ENCODE results near the gene FRMD4A. TPM values are rescaled to one million over a fixed set of nuclear protein-coding genes. Genes with fewer than 3 reads are reported as not detected.

The FRMD4A gene
- under 1 TPM in 1 of 2 experiments, not detected in 1; 0.31 TPM for total RNA-seq
- under 1 TPM in 2 of 3 donors, not detected in 1; 0.02 to 0.80 TPM for polyA plus RNA-seq
- total RNA-seq: 0.21 to 2.0 (median 0.94) reads per million in 6 experiments

DNA sequence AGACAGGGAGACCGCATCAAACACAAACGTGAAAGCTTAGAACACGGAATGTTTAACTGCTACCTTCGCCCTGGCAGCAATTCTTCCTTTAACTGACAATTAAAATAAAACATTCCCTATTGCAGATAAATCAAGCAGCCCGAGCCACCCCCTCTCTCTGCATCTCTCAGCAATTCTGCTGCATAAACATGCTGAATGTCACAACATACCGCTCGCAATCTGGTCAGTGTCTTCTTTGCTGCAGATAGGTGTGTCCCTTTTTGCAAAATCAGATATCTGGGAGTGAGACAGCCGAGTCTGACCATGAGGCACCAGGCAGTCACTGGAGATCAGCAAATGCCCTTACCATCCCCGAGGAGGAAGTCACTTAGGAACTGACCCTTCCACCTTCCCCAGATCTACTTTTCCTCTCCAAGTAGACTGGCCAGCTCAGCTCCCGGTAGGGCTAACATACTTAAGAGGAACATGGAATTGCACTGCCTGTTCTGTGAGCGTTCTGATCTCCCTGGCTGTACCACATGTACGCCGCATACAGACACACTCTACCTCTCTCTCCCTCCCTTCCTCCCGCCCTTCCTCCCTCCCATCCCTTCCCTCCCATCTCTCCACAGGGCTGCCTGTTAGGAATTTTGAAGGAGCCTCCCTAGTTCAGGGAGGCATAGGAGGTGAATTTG, at the start of gene FRMD4A:
Gene FRMD4A (minus strand): TSS at position 537 of the 674 bp plus-strand sequence.
- Mint-ChIP-seq H3K27me3 (peaks cover 20 to 61% (median 27%) of the 10 kb centered on the region in 5 donors), H3K4me3 (no peak within 1 kb of the TSS), H3K36me3 (no peaks in the 10 kb centered on the region), H3K9me3 (no peaks in the 10 kb centered on the region), H3K27ac (no peak within 1 kb of the TSS), H3K4me1 (peaks cover 0 to 6% (median 0%) of the 10 kb centered on the region in 4 donors)
- DNase-seq: no peak
- POLR2A ChIA-PET: interaction anchor here (0.8 kb wide), 1 partner anchor 45 kb away, joined by 4 read pairs; no protein-coding TSS in a partner anchor
- no peak for ATAC-seq

DNA sequence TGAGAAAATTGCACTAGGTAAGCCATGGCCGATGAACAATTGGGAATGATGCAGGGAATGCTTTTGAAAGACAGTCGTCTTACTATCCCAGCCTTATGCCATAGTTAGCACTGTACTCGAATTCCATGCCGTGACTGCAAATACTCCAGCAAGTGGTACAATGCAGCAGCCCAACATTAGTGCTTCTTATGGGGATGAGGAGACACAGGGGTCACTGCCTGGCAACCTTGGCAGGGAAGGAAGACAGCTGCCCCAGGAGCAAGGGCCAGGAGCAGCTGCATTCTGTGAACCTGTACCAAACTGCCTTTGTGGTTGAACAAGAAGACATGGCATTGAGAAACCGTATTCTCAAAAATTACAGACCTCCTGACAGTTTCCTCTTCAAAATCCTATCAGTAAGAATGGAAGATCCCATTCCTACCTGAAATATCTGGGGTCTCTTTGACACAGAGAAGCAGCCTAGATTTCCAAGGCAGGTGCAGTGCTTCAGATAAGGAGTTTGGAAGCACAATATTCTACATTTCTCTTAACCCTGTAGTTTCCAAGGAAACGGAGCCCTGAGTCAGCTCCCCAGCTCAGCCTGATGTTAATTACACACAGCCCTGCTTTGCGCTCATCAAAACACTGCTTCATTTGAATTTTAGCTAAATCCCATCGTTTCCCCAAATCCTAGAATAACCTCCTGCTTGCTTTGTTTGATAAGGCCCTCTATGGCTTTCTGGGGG, 49.0 kb upstream of the FRMD4A start:
- POLR2A ChIA-PET: no interaction called here
- peak overlapping the region in 1 of 10 donors; percentile 54 for H3K27ac Mint-ChIP-seq

DNA sequence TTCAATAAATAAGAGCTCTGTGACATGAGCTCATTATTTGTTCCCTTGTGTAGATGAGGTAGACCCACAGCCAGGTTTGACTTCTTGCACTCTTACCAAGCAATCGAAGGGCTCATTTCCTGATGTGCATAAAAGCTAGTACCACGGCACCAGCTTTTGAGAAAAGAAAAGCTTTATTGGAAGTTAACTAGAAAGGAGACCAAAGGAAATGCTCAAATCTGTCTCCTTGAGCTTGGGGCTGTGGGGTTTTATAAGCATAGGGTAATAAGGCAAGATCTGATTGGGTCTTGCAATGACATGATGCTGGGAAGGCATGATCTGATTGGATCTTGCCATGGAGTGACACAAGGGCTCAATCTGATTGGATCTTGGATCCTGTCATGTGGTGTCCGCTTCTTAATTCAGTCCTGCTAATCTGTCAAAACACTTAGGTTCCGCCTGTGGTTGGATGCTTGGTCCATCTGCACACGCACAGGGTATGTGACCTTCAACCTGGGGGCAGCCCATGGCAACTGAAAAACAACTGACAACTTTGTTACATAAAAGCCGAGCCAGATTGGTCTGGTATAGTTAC, 47.8 kb upstream of the FRMD4A start:
- Mint-ChIP-seq H3K9me3 (no peaks in the 10 kb centered on the region), H3K4me1 (peaks cover 16 to 24% (median 20%) of the 10 kb centered on the region in 4 donors), H3K36me3 (no peaks in the 10 kb centered on the region), H3K27me3 (peaks cover 0 to 19% (median 0%) of the 10 kb centered on the region in 5 donors), H3K27ac (peak overlapping the region in 1 of 10 donors; percentile 65), H3K4me3 (no peak overlapping the region)
- DNase-seq (no peak), ATAC-seq (no peak)
- POLR2A ChIA-PET: no interaction called here

More for the DNA sequence above, 49.0 kb upstream of the FRMD4A start:
- H3K9me3 Mint-ChIP-seq: no peaks in the 10 kb centered on the region
- no peak overlapping the region for H3K4me3 Mint-ChIP-seq
- H3K27me3 Mint-ChIP-seq: peaks cover 0 to 19% (median 0%) of the 10 kb centered on the region in 5 donors
- no peak for ATAC-seq
- no peaks in the 10 kb centered on the region for H3K36me3 Mint-ChIP-seq
- H3K4me1 Mint-ChIP-seq: peaks cover 18 to 28% (median 23%) of the 10 kb centered on the region in 4 donors
- no peak for DNase-seq

DNA sequence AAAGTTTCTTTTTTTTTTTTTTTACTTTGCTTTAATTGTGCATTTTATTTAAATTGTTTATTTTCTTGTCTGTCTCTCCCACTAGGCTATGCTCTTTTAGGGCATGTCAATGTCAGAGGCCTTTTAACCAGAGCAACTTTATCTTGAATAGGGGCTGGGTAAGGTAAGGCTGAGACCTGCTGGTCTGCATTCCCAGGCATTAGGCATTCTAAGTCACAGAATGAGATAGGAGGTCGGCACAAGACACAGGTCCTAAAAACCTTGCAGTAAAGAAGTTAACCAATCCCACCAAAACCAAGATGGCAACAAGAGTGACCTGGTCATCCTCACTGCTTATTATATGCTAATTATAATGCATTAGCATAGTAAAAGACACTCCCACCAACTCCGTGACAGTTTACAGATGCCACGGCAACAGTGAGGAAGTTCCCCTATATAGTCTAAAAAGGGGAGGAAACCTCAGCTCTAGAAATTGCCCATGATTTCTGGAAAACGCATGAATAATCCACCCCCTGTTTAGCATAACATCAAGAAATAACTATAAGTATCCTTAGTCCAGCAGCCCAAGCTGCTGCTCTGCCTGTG, 47.0 kb upstream of the FRMD4A start:
- H3K9me3 Mint-ChIP-seq: no peaks in the 10 kb centered on the region
- DNase-seq (no peak), ATAC-seq (no peak)
- POLR2A ChIA-PET: no interaction called here
- no peak overlapping the region for H3K27ac Mint-ChIP-seq
- H3K4me1 Mint-ChIP-seq: peaks cover 16 to 18% (median 18%) of the 10 kb centered on the region in 4 donors
- peaks cover 0 to 25% (median 4%) of the 10 kb centered on the region in 5 donors for H3K27me3 Mint-ChIP-seq
- no peaks in the 10 kb centered on the region for H3K36me3 Mint-ChIP-seq
- H3K4me3 Mint-ChIP-seq: no peak overlapping the region

DNA sequence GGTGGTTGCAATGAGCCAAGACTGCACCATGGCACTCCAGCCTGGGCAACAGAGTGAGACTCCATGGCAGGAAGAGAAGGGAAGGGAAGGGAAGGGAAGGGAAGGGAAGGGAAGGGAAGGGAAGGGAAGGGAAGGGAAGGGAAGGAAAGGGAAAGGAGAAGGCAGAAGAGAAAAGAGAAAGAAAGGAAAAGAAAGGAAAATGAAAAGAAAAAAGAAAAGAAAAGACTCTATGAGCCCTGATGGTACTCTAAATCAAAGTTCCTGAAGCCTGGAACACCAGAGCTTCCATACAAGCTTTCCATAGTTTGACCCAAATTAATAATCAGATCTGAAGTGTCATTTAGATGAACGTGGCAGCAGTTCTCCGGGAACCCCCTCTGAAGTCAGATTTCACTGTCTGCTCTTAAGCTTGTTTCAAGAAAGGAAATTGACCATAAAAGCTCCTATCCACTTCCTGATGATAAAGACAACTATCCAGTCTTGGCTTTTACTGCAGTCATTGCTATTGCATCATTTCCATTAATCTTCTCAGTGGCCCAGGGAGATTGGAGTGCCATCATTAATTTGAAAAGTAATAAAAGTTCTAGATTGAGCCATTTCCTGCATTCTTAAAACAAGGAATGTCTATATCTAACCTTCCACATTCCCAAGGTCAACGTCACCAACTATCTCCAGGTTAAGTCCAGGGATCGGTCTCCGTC, 44.2 kb upstream of the FRMD4A start:
- POLR2A ChIA-PET: no interaction called here
- H3K27ac Mint-ChIP-seq: no peak overlapping the region
- ATAC-seq (no peak), DNase-seq (no peak)
- no peaks in the 10 kb centered on the region for H3K36me3 Mint-ChIP-seq
- H3K27me3 Mint-ChIP-seq: peaks cover 8 to 44% (median 12%) of the 10 kb centered on the region in 5 donors
- H3K4me3 Mint-ChIP-seq: no peak overlapping the region
- peaks cover 0 to 5% (median 0%) of the 10 kb centered on the region in 4 donors for H3K4me1 Mint-ChIP-seq
- peaks cover 0 to 5% (median 0%) of the 10 kb centered on the region in 9 donors for H3K9me3 Mint-ChIP-seq

DNA sequence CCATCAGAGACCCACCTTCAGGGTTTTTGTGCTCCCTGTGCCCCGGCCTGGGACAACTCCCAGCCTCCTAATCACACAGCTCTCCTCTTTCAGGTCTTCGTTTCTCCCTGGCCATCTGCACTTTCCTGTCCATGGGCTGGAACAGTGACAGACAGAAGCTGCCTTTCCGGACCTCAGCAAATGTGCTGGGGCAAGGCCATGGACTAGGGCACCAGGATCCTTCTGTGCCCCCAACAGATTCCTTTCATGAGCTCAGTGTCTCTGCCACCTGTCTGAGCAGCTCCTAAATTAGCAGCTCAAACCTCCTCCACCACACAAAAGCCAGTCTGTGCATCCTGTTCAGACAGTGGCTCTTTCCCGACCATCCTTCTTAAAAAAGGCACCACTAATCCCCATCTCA, 41.9 kb upstream of the FRMD4A start:
- H3K27me3 Mint-ChIP-seq: peaks cover 12 to 50% (median 15%) of the 10 kb centered on the region in 5 donors
- H3K36me3 Mint-ChIP-seq: no peaks in the 10 kb centered on the region
- H3K4me1 Mint-ChIP-seq: peaks cover 0 to 2% (median 0%) of the 10 kb centered on the region in 4 donors
- no peak overlapping the region for H3K4me3 Mint-ChIP-seq
- H3K9me3 Mint-ChIP-seq: peaks cover 0 to 7% (median 0%) of the 10 kb centered on the region in 9 donors
- POLR2A ChIA-PET: no interaction called here
- H3K27ac Mint-ChIP-seq: no peak overlapping the region
- no peak for DNase-seq
- no peak for ATAC-seq

DNA sequence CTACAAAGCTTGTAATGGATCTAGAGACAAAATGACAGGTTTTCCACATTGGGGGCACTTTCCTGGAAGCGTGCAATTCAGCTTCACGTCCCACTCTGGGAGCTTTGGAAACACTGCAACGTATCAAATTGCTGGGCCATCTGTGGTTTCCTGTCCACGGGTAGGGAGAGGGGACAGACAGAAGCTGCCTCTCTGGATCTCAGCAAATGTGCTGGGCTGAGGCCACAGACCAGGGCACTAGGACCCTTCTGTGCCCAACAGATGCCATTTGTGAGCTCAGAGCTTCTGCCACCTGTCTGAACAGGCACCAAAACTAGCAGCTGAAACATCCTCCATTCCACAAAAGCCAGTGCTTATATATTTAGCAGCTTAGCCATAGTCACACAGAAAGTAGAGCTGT, 40.9 kb upstream of the FRMD4A start:
- ATAC-seq: no peak

DNA sequence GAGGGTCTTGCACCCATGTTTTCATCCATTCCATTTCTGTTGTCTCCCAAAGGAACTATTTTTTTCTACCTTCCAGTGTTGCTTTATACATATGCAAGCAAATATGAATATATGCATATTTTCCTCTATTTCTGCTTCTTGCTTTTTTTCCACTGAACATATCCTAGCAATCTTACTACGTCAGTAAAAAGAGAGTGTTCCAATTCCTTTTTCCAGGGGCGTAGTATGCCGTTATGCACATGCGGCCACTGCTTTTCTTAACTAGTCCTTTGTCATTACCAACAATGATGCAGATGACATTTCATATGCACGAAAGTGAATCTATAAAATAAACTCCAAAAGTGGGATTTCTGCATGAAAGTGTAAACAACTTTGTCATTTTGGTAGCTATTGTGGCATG, 40.2 kb upstream of the FRMD4A start:
- DNase-seq: no peak
- Mint-ChIP-seq H3K36me3 (no peaks in the 10 kb centered on the region), H3K4me3 (no peak overlapping the region), H3K27ac (no peak overlapping the region), H3K27me3 (peaks cover 12 to 43% (median 15%) of the 10 kb centered on the region in 5 donors), H3K9me3 (peaks cover 0 to 7% (median 0%) of the 10 kb centered on the region in 9 donors), H3K4me1 (no peaks in the 10 kb centered on the region)
- POLR2A ChIA-PET: interaction anchor here (0.6 kb wide), 2 partner anchors 38 to 771 kb away, joined by 3 read pairs; no protein-coding TSS in a partner anchor
- no peak for ATAC-seq

More for the DNA sequence above, 40.9 kb upstream of the FRMD4A start:
- H3K4me1 Mint-ChIP-seq: no peaks in the 10 kb centered on the region
- H3K9me3 Mint-ChIP-seq: peaks cover 0 to 7% (median 0%) of the 10 kb centered on the region in 9 donors
- POLR2A ChIA-PET: no interaction called here
- no peaks in the 10 kb centered on the region for H3K36me3 Mint-ChIP-seq
- DNase-seq: no peak
- peaks cover 12 to 50% (median 15%) of the 10 kb centered on the region in 5 donors for H3K27me3 Mint-ChIP-seq
- no peak overlapping the region for H3K4me3 Mint-ChIP-seq
- no peak overlapping the region for H3K27ac Mint-ChIP-seq

DNA sequence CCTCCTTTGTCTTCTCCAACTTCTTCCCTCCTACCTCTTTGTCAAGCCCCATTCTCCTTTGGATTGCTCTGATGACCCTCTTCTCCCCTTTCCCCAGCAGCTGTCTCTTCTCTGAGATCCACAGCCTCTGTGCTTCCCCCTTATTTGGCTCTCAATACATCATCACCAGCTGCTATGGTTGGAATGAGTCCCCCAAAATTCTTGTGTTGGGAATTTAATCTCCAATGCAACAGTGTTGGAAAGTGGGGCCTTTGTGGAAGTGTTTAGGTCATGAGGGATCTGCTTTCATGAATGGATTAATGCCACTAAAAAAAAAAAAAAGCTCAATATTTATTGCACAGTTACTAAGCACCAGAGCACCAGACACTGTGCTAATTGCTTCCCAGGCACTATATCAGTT, 39.2 kb upstream of the FRMD4A start:
- DNase-seq (no peak), ATAC-seq (no peak)
- H3K4me3 Mint-ChIP-seq: no peak overlapping the region
- no peaks in the 10 kb centered on the region for H3K4me1 Mint-ChIP-seq
- H3K27me3 Mint-ChIP-seq: peaks cover 12 to 33% (median 15%) of the 10 kb centered on the region in 5 donors
- H3K36me3 Mint-ChIP-seq: no peaks in the 10 kb centered on the region
- H3K27ac Mint-ChIP-seq: peak overlapping the region in 1 of 10 donors; percentile 41
- POLR2A ChIA-PET: interaction anchor here (0.7 kb wide), 1 partner anchor 15 kb away, joined by 3 read pairs; no protein-coding TSS in a partner anchor
- H3K9me3 Mint-ChIP-seq: peaks cover 0 to 7% (median 0%) of the 10 kb centered on the region in 9 donors

DNA sequence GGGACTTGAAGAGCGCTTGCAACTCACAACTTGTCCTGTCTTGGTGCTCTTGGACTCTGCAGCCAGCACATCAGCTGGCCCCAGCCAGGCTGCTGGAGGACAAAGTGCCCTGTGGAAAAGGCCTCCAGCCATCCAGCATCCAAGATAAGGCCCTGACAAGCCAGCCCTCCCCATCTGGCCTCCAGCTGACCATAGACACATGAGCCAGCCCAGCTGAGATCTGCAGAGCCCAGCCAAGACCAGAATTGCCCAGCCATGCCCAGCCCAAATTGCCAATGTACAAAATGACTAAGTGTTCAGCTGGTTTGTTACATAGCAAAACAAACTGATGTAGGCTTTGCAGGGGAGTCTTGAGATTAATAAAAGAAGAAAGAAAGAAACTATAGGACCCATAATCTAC, 36.0 kb upstream of the FRMD4A start:
- Mint-ChIP-seq H3K4me3 (no peak overlapping the region), H3K27ac (no peak overlapping the region), H3K4me1 (no peaks in the 10 kb centered on the region), H3K27me3 (peaks cover 5 to 29% (median 7%) of the 10 kb centered on the region in 5 donors), H3K36me3 (no peaks in the 10 kb centered on the region), H3K9me3 (peaks cover 0 to 7% (median 0%) of the 10 kb centered on the region in 9 donors)
- DNase-seq: no peak
- POLR2A ChIA-PET: no interaction called here
- ATAC-seq: no peak

DNA sequence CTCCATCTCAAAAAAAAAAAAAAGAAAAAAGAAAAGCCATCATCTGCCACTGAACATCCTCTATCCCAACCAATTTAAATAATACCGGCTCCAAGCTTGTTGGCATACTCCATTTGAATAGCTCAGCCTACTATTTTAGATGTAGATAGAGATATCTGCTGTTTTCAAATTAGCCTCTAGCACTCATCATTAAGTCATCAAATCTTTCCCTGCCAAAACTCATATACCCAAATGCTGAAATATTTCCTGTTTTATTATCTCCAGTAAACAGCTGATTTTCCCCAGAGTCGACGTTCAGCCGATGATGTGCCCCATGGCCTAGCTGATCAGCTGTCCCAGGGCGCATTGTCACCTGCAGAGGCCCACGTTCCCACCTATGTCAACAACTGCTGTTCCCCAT, 34.5 kb upstream of the FRMD4A start:
- Mint-ChIP-seq H3K4me3 (no peak overlapping the region), H3K4me1 (no peaks in the 10 kb centered on the region), H3K27me3 (peaks cover 2 to 22% (median 7%) of the 10 kb centered on the region in 5 donors), H3K36me3 (no peaks in the 10 kb centered on the region), H3K27ac (no peak overlapping the region), H3K9me3 (peaks cover 0 to 6% (median 0%) of the 10 kb centered on the region in 9 donors)
- POLR2A ChIA-PET: no interaction called here
- ATAC-seq (no peak), DNase-seq (no peak)

DNA sequence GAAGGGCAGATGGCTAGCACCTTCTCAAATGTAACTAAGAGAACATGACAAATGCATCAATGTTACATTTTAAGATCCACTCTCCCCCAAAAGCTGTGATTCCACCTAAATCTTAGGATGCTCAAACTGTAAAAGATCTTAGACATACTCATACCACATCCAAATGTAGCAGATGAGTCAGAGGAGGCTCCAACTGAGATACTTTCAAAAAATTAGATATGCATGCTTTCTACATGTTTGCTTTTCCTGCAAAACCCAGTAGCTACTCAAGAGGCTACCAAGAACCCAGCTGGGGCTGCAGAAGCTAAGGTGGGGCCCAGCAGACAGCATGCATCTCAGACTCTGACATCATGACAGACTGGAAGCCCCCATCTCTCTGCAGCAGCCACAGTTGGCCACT, 31.4 kb upstream of the FRMD4A start:
- POLR2A ChIA-PET: no interaction called here
- no peak overlapping the region for H3K27ac Mint-ChIP-seq
- no peaks in the 10 kb centered on the region for H3K9me3 Mint-ChIP-seq
- no peaks in the 10 kb centered on the region for H3K4me1 Mint-ChIP-seq
- H3K27me3 Mint-ChIP-seq: peaks cover 0 to 12% (median 3%) of the 10 kb centered on the region in 5 donors
- H3K4me3 Mint-ChIP-seq: no peak overlapping the region
- no peaks in the 10 kb centered on the region for H3K36me3 Mint-ChIP-seq
- ATAC-seq: no peak
- DNase-seq: no peak

All from naive thymus-derived CD8-positive, alpha-beta T cell (primary cell).